ENCODE data around the gene NDUFS8. TPM values are rescaled to one million over a fixed set of nuclear protein-coding genes. Genes with fewer than 3 reads are reported as not detected.
"Not testable (repeated sequence)": the region's sequence is repeated elsewhere in the genome, so short reads cannot be mapped to it uniquely, and the experiment has no call there.

Gene NDUFS8
- total and polyA plus RNA-seq, 2 of the 4 experiments (the other 2 are of a cell fraction): 85.9 to 131 TPM

DNA sequence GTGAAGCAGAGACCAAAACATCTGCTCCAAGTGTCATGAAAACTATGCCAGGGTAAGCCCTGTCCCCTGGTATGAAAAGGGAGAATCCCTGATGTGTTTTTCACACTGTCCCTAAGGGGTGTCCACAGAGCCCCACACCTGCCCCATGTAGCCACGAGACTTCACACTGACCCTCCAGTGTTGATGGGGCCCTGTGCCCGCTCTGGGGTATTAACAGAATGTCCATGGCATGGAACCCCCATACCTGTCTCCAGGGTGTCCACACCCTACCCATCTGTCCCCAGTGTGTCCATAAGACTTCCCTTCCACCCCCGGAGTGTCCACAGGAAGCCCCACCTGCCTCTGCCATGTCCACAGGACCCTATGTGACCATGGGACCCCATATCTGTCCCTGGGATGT, 35.4 kb upstream of the NDUFS8 start:
- ATAC-seq (ENCODE audit: low read depth); H3K27me3 ChIP-seq (ENCODE audit: control insufficient read depth, insufficient read depth, low read length); H4K20me1 ChIP-seq (ENCODE audit: insufficient read depth, low read length); H2BK20ac ChIP-seq (ENCODE audit: low read depth, low read length); H3K4ac ChIP-seq (ENCODE audit: low read depth, low read length); H2AFZ ChIP-seq (replicated peaks; ENCODE audit: low read length, poor library complexity); H3K9ac ChIP-seq (ENCODE audit: low read depth, low read length); H2AK5ac ChIP-seq (ENCODE audit: low read depth, low read length); H2BK15ac ChIP-seq (ENCODE audit: low read depth, low read length); H2AK9ac ChIP-seq (replicated peaks; ENCODE audit: low read depth, low read length, poor library complexity); H4K5ac ChIP-seq (ENCODE audit: low read depth, low read length); H4K8ac ChIP-seq (ENCODE audit: low read depth in 2 of 2, low read length in 2 of 2); in situ Hi-C loops (cut with MboI; ENCODE audit: low sequenced_read_pairs); H3K18ac ChIP-seq (ENCODE audit: low read depth, low read length); H4K91ac ChIP-seq (ENCODE audit: insufficient read depth, low read depth, low read length); H3K4me1 ChIP-seq (ENCODE audit: control insufficient read depth, insufficient read depth, low read length); H3K27ac ChIP-seq (ENCODE audit: insufficient read depth, low read length); H3K4me2 ChIP-seq (ENCODE audit: low read depth, low read length); DNase-seq; H2BK5ac ChIP-seq (ENCODE audit: low read depth, low read length, poor library complexity, severe bottlenecking); H3K14ac ChIP-seq (replicated peaks; ENCODE audit: low read depth, low read length); dilution Hi-C loops (cut with HindIII; ENCODE audit: low sequenced_read_pairs, unreplicated experiment); POLR2A ChIA-PET (ENCODE audit: unreplicated experiment); CTCF ChIA-PET; H2BK120ac ChIP-seq (ENCODE audit: low read depth, low read length); intact Hi-C loops (cut with micrococcal nuclease); H3K4me3 ChIP-seq (ENCODE audit: insufficient read depth, low read depth, low read length); H3K56ac ChIP-seq (ENCODE audit: extremely low read depth, insufficient read depth, low read length); H3K36me3 ChIP-seq (ENCODE audit: control insufficient read depth, insufficient read depth, low read length); H3K79me1 ChIP-seq (ENCODE audit: low read depth in 1 of 2, low read length in 2 of 2); H3K9me3 ChIP-seq (ENCODE audit: control insufficient read depth, insufficient read depth, low read length); H3K9me1 ChIP-seq (ENCODE audit: insufficient read depth, low read length); BruUV-seq (replicated peaks); H3K23ac ChIP-seq (ENCODE audit: low read depth, low read length): not testable (repeated sequence)
- WGBS, 2 experiments (ENCODE audit: extremely low coverage in 2 of 2, insufficient read length in 1 of 2): no CpG with 5 or more reads among the region's 3 CpGs

DNA sequence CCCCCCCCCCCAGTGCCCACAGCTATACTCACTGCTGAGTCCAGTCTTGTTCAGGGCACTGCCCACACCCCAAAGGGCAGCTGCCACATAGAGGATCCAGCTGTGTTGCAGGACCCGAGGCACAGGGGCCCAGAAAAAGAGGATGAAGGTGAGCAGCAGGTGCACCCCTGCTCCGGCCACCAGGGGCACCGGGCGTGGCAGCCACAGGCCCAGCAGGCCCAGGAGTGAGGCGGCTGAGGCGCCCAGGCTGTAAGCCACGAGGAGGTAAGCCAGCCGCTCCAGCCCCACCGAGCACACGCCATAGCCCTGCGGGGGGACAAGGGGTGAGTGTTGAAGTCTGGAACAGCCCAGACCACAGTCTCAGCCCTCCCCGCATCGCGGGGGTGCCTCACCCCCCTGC, 34.9 kb upstream of the NDUFS8 start:
- H3K9me3 ChIP-seq (ENCODE audit: control insufficient read depth, insufficient read depth, low read length); BruUV-seq (replicated peaks); ATAC-seq (ENCODE audit: low read depth); H2BK5ac ChIP-seq (ENCODE audit: low read depth, low read length, poor library complexity, severe bottlenecking); H2BK20ac ChIP-seq (ENCODE audit: low read depth, low read length); H3K18ac ChIP-seq (ENCODE audit: low read depth, low read length); POLR2A ChIA-PET (ENCODE audit: unreplicated experiment); H2BK120ac ChIP-seq (ENCODE audit: low read depth, low read length); H4K91ac ChIP-seq (ENCODE audit: insufficient read depth, low read depth, low read length); H2AK5ac ChIP-seq (ENCODE audit: low read depth, low read length); H3K4me3 ChIP-seq (ENCODE audit: insufficient read depth, low read depth, low read length); H3K27ac ChIP-seq (ENCODE audit: insufficient read depth, low read length); dilution Hi-C loops (cut with HindIII; ENCODE audit: low sequenced_read_pairs, unreplicated experiment); CTCF ChIA-PET; H2AFZ ChIP-seq (replicated peaks; ENCODE audit: low read length, poor library complexity); H2AK9ac ChIP-seq (replicated peaks; ENCODE audit: low read depth, low read length, poor library complexity); H3K14ac ChIP-seq (replicated peaks; ENCODE audit: low read depth, low read length); H3K56ac ChIP-seq (ENCODE audit: extremely low read depth, insufficient read depth, low read length); H3K4me1 ChIP-seq (ENCODE audit: control insufficient read depth, insufficient read depth, low read length); H4K20me1 ChIP-seq (ENCODE audit: insufficient read depth, low read length); H4K5ac ChIP-seq (ENCODE audit: low read depth, low read length); in situ Hi-C loops (cut with MboI; ENCODE audit: low sequenced_read_pairs); H4K8ac ChIP-seq (ENCODE audit: low read depth in 2 of 2, low read length in 2 of 2); H3K9ac ChIP-seq (ENCODE audit: low read depth, low read length); H3K36me3 ChIP-seq (ENCODE audit: control insufficient read depth, insufficient read depth, low read length); H3K79me1 ChIP-seq (ENCODE audit: low read depth in 1 of 2, low read length in 2 of 2); H3K27me3 ChIP-seq (ENCODE audit: control insufficient read depth, insufficient read depth, low read length); H3K4me2 ChIP-seq (ENCODE audit: low read depth, low read length); H3K23ac ChIP-seq (ENCODE audit: low read depth, low read length); intact Hi-C loops (cut with micrococcal nuclease); H3K9me1 ChIP-seq (ENCODE audit: insufficient read depth, low read length); H2BK15ac ChIP-seq (ENCODE audit: low read depth, low read length); DNase-seq; H3K4ac ChIP-seq (ENCODE audit: low read depth, low read length): not testable (repeated sequence)
- WGBS, 2 experiments (ENCODE audit: extremely low coverage in 2 of 2, insufficient read length in 1 of 2): 90% methylated on average over 2 of the region's 14 CpGs; no CpG with 5 or more reads in 1 of the 2 experiments
